HEK293 (cell line): ENCODE results near the gene INPP5A.
A peak's percentile ranks its signal among the peaks of the same experiment; 100 is the strongest.
"Not testable (repeated sequence)": the region's sequence is repeated elsewhere in the genome, so short reads cannot be mapped to it uniquely, and the experiment has no call there.

Experiments
- CTCF ChIA-PET: fragments of 350-600 bp; formaldehyde crosslinking; extraction: SDS; loops from one replicate; lab custom pipeline; 2021; ENCODE audit warnings: antibody characterized with exemption; lab: Yijun Ruan, JAX
- POLR2A ChIA-PET: fragments of 300-600 bp; formaldehyde crosslinking; extraction: SDS; loops from one replicate; lab custom pipeline; 2020; ENCODE audit warnings: antibody characterized with exemption, inconsistent platforms; lab: Yijun Ruan, JAX
- H3K27ac ChIP-seq: fragments of 200-500 bp; sonication (Bioruptor generic); 2 replicates; pipeline ENCODE4 v1.5.1; 2014; ENCODE audit warnings: low read depth, low read length, control low read depth, inconsistent platforms; ENCODE audit errors: extremely low read depth
- H3K36me3 ChIP-seq, 2 experiments: fragments of 200-500 bp in 1 of 2; sonication (Bioruptor generic) in 1 of 2; 1 replicate in 1 of 2; 2 replicates in 1 of 2; pipeline ENCODE4 v1.5.1; 2014 to 2017; ENCODE audit warnings: inconsistent platforms in 2 of 2, low read length in 2 of 2; ENCODE audit not compliant: control insufficient read depth in 2 of 2, insufficient read depth in 1 of 2
- H3K4me1 ChIP-seq: fragments of 200-500 bp; sonication (Bioruptor generic); 2 replicates; pipeline ENCODE4 v1.5.1; 2014; ENCODE audit warnings: mild to moderate bottlenecking, low read length, inconsistent platforms; ENCODE audit not compliant: control insufficient read depth, insufficient read depth
- H3K4me3 ChIP-seq: 2 replicates; pipeline ENCODE4 v1.5.1; 2011; ENCODE audit warnings: low read depth, mild to moderate bottlenecking, control low read depth, low read length, moderate library complexity
- H3K9me3 ChIP-seq: fragments of 200-500 bp; sonication (Bioruptor generic); 2 replicates; pipeline ENCODE4 v1.5.1; 2014; ENCODE audit warnings: low read depth, low read length, inconsistent platforms; ENCODE audit not compliant: control insufficient read depth, insufficient read depth
- AEBP2 ChIP-seq: fragments of 450-650 bp; formaldehyde crosslinking; IDR thresholded peaks from 2 replicates; pipeline ENCODE4 v1.5.1; 2016; ENCODE audit warnings: missing biosample characterization, missing genetic modification characterization, borderline replicate concordance
- GLI2 ChIP-seq: fragments of 450-650 bp; formaldehyde crosslinking; IDR thresholded peaks from 2 replicates; pipeline ENCODE4; 2017; ENCODE audit warnings: missing biosample characterization, missing genetic modification characterization, low read depth, borderline replicate concordance
- GLIS1 ChIP-seq: fragments of 450-650 bp; formaldehyde crosslinking; IDR thresholded peaks from 2 replicates; pipeline ENCODE4 v1.5.1; 2016; ENCODE audit warnings: missing biosample characterization, missing genetic modification characterization
- KLF9 ChIP-seq: fragments of 450-650 bp; formaldehyde crosslinking; IDR thresholded peaks from 2 replicates; pipeline ENCODE4 v1.5.1; 2016; ENCODE audit warnings: missing biosample characterization, missing genetic modification characterization, low read depth
- MYNN ChIP-seq: fragments of 450-650 bp; formaldehyde crosslinking; IDR thresholded peaks from 2 replicates; pipeline ENCODE4 v1.5.1; 2016; ENCODE audit warnings: missing biosample characterization, missing genetic modification characterization, borderline replicate concordance
- RBAK ChIP-seq: fragments of 450-650 bp; formaldehyde crosslinking; IDR thresholded peaks from 2 replicates; pipeline ENCODE4 v1.5.1; 2016; ENCODE audit warnings: missing biosample characterization, missing genetic modification characterization
- WT1 ChIP-seq: fragments of 450-650 bp; formaldehyde crosslinking; IDR thresholded peaks from 2 replicates; pipeline ENCODE4 v1.5.1; 2016; ENCODE audit warnings: missing biosample characterization, missing genetic modification characterization
- YY2 ChIP-seq: fragments of 450-650 bp; formaldehyde crosslinking; IDR thresholded peaks from 2 replicates; pipeline ENCODE4 v1.5.1; 2016; ENCODE audit warnings: missing biosample characterization, missing genetic modification characterization
- ZBTB21 ChIP-seq: fragments of 450-650 bp; formaldehyde crosslinking; IDR thresholded peaks from 2 replicates; pipeline ENCODE4 v1.5.1; 2017; ENCODE audit warnings: missing biosample characterization, missing genetic modification characterization
- ZFP37 ChIP-seq: fragments of 450-650 bp; formaldehyde crosslinking; IDR thresholded peaks from 2 replicates; pipeline ENCODE4 v1.5.1; 2016; ENCODE audit warnings: missing biosample characterization, missing genetic modification characterization
- ZFP69B ChIP-seq: fragments of 450-650 bp; formaldehyde crosslinking; IDR thresholded peaks from 2 replicates; pipeline ENCODE4 v1.5.1; 2016; ENCODE audit warnings: missing biosample characterization, missing genetic modification characterization
- ZIC2 ChIP-seq: fragments of 450-650 bp; formaldehyde crosslinking; IDR thresholded peaks from 2 replicates; pipeline ENCODE4 v1.5.1; 2016; ENCODE audit warnings: missing biosample characterization, missing genetic modification characterization
- ZNF133 ChIP-seq: fragments of 450-650 bp; formaldehyde crosslinking; IDR thresholded peaks from 2 replicates; pipeline ENCODE4 v1.5.1; 2016; ENCODE audit warnings: missing biosample characterization, missing genetic modification characterization
- ZNF174 ChIP-seq: fragments of 450-650 bp; formaldehyde crosslinking; IDR thresholded peaks from 2 replicates; pipeline ENCODE4 v1.5.0; 2017; ENCODE audit warnings: missing biosample characterization, mild to moderate bottlenecking, missing genetic modification characterization
- ZNF175 ChIP-seq: fragments of 450-650 bp; formaldehyde crosslinking; IDR thresholded peaks from 2 replicates; pipeline ENCODE4 v1.5.1; 2016; ENCODE audit warnings: missing biosample characterization, missing genetic modification characterization
- ZNF280C ChIP-seq: fragments of 450-650 bp; formaldehyde crosslinking; IDR thresholded peaks from 2 replicates; pipeline ENCODE4 v1.5.1; 2016; ENCODE audit warnings: missing biosample characterization, missing genetic modification characterization
- ZNF354C ChIP-seq: fragments of 450-650 bp; formaldehyde crosslinking; IDR thresholded peaks from 2 replicates; pipeline ENCODE4 v1.5.1; 2016; ENCODE audit warnings: missing biosample characterization, missing genetic modification characterization, low read depth, borderline replicate concordance
- ZNF747 ChIP-seq: fragments of 450-650 bp; formaldehyde crosslinking; IDR thresholded peaks from 2 replicates; pipeline ENCODE4 v1.5.1; 2016; ENCODE audit warnings: missing biosample characterization, missing genetic modification characterization
- TF ChIP-seq, protein P1 (sequence below): fragments of 450-650 bp; formaldehyde crosslinking; IDR thresholded peaks from 2 replicates; pipeline ENCODE4 v1.5.1; 2016; ENCODE audit warnings: missing biosample characterization, missing genetic modification characterization

INPP5A gene

DNA sequence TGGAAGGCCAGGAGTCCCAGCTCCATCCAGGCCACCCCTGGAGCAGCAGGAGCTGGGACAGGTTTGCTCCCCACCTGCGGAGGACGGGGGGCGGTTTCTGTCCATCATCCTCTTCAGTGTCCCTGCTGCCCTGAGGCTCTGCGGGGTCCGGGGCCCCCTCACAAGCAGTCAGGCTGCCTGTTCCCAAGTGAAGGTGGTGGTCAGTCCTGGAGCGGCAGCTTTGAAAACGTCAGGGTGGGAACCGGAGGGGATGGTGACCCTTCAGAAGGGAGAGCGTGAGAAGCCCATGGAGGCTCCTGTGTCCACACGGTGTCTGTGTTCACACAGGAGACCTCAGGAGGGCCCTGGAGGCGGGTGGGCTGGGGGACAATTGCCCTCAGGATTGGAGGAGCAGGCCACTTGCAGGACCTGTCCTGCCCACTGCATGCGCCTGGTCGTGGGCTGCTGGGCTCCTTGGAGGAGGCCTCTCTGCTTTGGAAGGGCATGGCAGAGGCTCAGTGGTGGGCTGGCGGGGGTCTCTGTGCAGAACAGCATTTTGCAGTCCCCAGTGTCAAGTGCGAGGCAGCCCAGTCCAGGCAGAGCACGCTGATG, 49.3 kb upstream of the INPP5A start (continued):
- TF ChIP-seq, protein P1, sequence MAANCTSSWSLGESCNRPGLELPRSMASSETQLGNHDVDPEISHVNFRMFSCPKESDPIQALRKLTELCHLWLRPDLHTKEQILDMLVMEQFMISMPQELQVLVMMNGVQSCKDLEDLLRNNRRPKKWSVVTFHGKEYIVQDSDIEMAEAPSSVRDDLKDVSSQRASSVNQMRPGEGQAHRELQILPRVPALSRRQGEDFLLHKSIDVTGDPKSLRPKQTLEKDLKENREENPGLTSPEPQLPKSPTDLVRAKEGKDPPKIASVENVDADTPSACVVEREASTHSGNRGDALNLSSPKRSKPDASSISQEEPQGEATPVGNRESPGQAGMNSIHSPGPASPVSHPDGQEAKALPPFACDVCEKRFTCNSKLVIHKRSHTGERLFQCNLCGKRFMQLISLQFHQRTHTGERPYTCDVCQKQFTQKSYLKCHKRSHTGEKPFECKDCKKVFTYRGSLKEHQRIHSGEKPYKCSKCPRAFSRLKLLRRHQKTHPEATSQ (tag by site-specific recombination) = no peak
- TF ChIP-seq ZNF174 (no peak), AEBP2 (tag by site-specific recombination) (no peak), ZNF747 (tag by site-specific recombination) (no peak)

DNA sequence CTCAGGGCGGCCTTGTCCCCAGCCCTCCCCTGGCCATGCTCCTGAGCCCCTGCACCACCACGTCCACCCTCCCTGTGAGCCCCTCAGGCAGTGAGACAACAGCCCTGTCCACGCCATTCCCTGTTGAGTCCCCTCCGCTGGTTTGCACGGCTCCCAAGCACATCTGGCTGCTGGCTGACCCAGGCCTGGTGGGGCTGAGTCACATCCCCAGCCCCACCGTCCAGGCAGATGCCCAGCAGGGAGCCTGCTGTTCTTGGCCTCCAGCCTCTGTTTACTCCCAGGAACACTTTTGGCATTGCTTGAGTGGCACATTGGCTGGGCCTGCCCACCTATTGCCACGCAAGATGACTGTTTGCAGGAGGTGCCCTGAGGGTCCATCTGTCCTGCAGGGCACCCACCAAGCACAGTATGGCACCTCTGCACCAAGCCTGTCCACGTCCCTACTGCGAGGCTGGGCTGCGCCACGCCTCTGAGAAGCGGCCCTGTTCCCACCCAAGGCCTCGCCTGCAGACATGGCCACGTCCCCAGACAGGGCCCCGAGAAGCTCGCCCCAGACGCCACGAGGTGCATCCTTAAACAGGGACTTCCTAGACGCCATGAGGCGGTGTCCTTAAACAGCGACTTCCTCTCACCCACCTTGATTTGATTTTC, 48.4 kb upstream of the INPP5A start:
- no peaks in the 10 kb centered on the region for H3K4me1 ChIP-seq
- no peaks in the 10 kb centered on the region for H3K9me3 ChIP-seq
- no peak overlapping the region for H3K4me3 ChIP-seq
- H3K36me3 ChIP-seq = no peaks in the 10 kb centered on the region
- POLR2A ChIA-PET = no interaction called here
- no peak overlapping the region for H3K27ac ChIP-seq
- no peak for TF ChIP-seq WT1 (tag by site-specific recombination)
- no peak for TF ChIP-seq ZNF175 (tag by site-specific recombination)
- TF ChIP-seq ZIC2 (tag by site-specific recombination) = peak; percentile 58; the same call in 1 of the 2 replicates
- CTCF ChIA-PET = no interaction called here

- Histone ChIP-seq H3K36me3 (no peaks in the 10 kb centered on the region), H3K4me1 (no peaks in the 10 kb centered on the region), H3K4me3 (no peak overlapping the region), H3K9me3 (no peaks in the 10 kb centered on the region), H3K27ac (no peak overlapping the region)
- ChIA-PET CTCF (no interaction called here), POLR2A (no interaction called here)
- no peak for TF ChIP-seq YY2 (tag by site-specific recombination)
- TF ChIP-seq ZFP69B (tag by site-specific recombination) = no peak
- no peak for TF ChIP-seq ZNF354C (tag by site-specific recombination)
- no peak for TF ChIP-seq KLF9 (tag by site-specific recombination)
- no peak for TF ChIP-seq GLI2 (tag by site-specific recombination)
- TF ChIP-seq ZFP37 (tag by site-specific recombination) = no peak
- TF ChIP-seq MYNN (tag by site-specific recombination) = no peak
- TF ChIP-seq RBAK (tag by site-specific recombination) = no peak
- no peak for TF ChIP-seq ZBTB21 (tag by site-specific recombination)
- no peak for TF ChIP-seq ZNF133 (tag by site-specific recombination)
- no peak for TF ChIP-seq ZNF280C (tag by site-specific recombination)
- no peak for TF ChIP-seq GLIS1 (tag by site-specific recombination)
Measured at GRCh38 chr10:132489704-132490534, 47.7 kb upstream of the INPP5A start.

DNA sequence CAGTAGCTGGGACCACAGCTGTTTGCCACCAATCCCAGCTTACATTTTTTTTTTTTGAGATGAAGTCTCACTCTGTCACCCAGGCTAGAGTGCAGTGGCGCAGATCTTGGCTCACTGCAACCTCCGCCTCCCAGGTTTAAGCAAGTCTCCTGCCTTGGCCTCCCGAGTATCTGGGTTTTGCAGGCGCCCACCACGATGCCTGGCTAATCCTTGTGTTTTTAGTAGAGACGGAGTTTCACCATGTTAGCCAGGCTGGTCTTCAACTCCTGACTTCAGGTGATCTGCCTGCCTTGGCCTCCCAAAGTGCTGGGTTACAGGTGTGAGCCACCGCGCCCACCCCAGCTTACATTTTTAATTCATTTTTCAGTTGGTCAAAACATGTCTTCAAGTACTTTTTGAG, 46.1 kb upstream of the INPP5A start:
- CTCF ChIA-PET = not testable (repeated sequence)

More for the DNA sequence above, 46.1 kb upstream of the INPP5A start:
- H3K4me1 ChIP-seq, H3K36me3 ChIP-seq, H3K4me3 ChIP-seq, POLR2A ChIA-PET, H3K27ac ChIP-seq, H3K9me3 ChIP-seq: not testable (repeated sequence)
